Gastroesophageal sphincter (tissue), 4 donors: ENCODE data around the gene TMEM134. TPM values are rescaled to one million over a fixed set of nuclear protein-coding genes. Genes with fewer than 3 reads are reported as not detected.

Experiments used
- ATAC-seq: fragments of 150-250 bp; one replicate; pipeline ENCODE4 v1.9.1; 2016; ENCODE audit warnings: mild to moderate bottlenecking, moderate library complexity
- H3K27ac ChIP-seq, 4 donors: fragments of 200-600 bp; sonication (generic) in 3 of 4; 1 replicate in 3 of 4; 2 replicates in 1 of 4; pipeline ENCODE4 v1.5.1; 2016 to 2019
- H3K27me3 ChIP-seq: fragments of 200-600 bp; sonication (generic); one replicate; pipeline ENCODE4 v1.5.1; 2019
- H3K36me3 ChIP-seq, 2 donors: fragments of 200-600 bp; sonication (generic); one replicate each; pipeline ENCODE4 v1.5.1; 2019; ENCODE audit warnings: control low read depth in 1 of 2
- H3K4me1 ChIP-seq, 3 donors: fragments of 200-600 bp; sonication (generic); 1 replicate in 2 of 3; 2 replicates in 1 of 3; pipeline ENCODE4 v1.5.1; 2016 to 2019; ENCODE audit warnings: control low read depth in 2 of 3
- H3K4me3 ChIP-seq, 2 donors: fragments of 200-600 bp; sonication (generic); one replicate each; pipeline ENCODE4 v1.5.1; 2019; ENCODE audit warnings: mild to moderate bottlenecking in 1 of 2, moderate library complexity in 1 of 2
- H3K9me3 ChIP-seq, 3 donors: fragments of 200-600 bp; sonication (generic); one replicate each; pipeline ENCODE4 v1.5.1; 2017 to 2019; ENCODE audit warnings: control low read depth in 2 of 3
- EP300 ChIP-seq: sonication (generic); formaldehyde crosslinking; IDR thresholded peaks from one replicate; pipeline ENCODE4 v1.6.1; 2017; ENCODE audit warnings: antibody characterized with exemption, mild to moderate bottlenecking
- POLR2A ChIP-seq, 2 donors: fragments of 450-650 bp; IDR thresholded peaks; one replicate each; pipeline ENCODE4 v1.6.1; 2017; ENCODE audit warnings: antibody characterized with exemption in 2 of 2, mild to moderate bottlenecking in 2 of 2, moderate library complexity in 1 of 2
- POLR2AphosphoS5 ChIP-seq: sonication (generic); formaldehyde crosslinking; IDR thresholded peaks from one replicate; pipeline ENCODE4 v1.6.1; 2017; ENCODE audit warnings: antibody characterized with exemption
- WGBS, 2 donors: methylation state at CpG; one replicate each; pipeline ENCODE4 v1.1.5; 2018; ENCODE audit warnings: low coverage in 1 of 2; 5-methylcytosine and 5-hydroxymethylcytosine counted together
- total RNA-seq, 4 donors: library from RNA; depleted of rRNA; stranded (reverse); fragments of >200 nt; gene quantifications; one replicate each; pipeline ENCODE4 v1.1.0, GENCODE V29; 2016
- TF ChIP-seq, protein P1 (sequence below), 4 experiments: fragments of 200-600 bp in 2 of 4; fragments of 450-650 bp in 2 of 4; sonication (generic) in 1 of 4; IDR thresholded peaks; one replicate each; pipeline ENCODE4 v1.5.1; 2017 to 2019; ENCODE audit warnings: antibody characterized with exemption in 4 of 4, mild to moderate bottlenecking in 2 of 4, moderate library complexity in 2 of 4

Gene TMEM134
- total RNA-seq, 4 donors from 2014 or later: 22.2 to 35.2 (median 32.5) TPM

DNA sequence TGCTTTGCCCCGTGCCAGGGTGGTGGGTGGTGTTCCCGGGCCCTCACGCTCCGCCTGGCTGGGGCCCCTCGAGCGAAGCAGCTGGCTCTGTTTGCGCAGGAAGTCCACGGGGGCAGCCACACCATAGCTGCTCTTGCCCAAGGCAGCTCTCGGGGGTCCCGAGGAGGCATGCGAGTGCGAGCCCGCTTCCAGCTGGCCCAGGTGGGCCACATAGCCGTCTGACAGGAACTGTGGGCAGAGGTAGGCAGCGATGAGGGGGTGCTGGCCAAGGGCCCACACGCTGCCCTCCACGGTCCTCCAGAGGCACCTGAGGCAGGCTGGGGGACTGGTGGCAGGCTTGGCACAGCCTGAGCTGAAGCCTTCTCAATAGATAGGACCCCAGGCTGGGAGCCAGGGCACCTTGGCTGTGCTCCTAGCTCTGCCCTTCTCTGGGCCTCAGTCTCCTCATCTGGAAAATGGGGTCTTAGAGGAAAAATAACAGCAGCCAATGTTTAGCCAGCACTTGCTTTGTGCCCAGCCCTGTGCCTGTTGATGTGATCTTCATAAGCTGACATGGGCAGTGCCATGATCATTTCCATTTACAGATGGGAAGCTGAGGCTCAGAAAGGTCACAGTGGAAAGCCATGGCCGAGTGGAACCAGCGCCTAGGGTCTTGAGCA lies 23.1 kb upstream of the TMEM134 start:
- TF ChIP-seq POLR2A (IDR thresholded peaks at IDR 0.05) (no peak), EP300 (no peak), POLR2AphosphoS5 (no peak)
- TF ChIP-seq, protein P1, sequence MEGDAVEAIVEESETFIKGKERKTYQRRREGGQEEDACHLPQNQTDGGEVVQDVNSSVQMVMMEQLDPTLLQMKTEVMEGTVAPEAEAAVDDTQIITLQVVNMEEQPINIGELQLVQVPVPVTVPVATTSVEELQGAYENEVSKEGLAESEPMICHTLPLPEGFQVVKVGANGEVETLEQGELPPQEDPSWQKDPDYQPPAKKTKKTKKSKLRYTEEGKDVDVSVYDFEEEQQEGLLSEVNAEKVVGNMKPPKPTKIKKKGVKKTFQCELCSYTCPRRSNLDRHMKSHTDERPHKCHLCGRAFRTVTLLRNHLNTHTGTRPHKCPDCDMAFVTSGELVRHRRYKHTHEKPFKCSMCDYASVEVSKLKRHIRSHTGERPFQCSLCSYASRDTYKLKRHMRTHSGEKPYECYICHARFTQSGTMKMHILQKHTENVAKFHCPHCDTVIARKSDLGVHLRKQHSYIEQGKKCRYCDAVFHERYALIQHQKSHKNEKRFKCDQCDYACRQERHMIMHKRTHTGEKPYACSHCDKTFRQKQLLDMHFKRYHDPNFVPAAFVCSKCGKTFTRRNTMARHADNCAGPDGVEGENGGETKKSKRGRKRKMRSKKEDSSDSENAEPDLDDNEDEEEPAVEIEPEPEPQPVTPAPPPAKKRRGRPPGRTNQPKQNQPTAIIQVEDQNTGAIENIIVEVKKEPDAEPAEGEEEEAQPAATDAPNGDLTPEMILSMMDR (IDR thresholded peaks at IDR 0.05): no peak
- WGBS, 2 donors: 75% methylated on average over 2 of the region's 19 CpGs; no CpG with 5 or more reads in 1 of the 2 donors
- no peak for ATAC-seq
- Histone ChIP-seq H3K27me3 (no peaks in the 10 kb centered on the region), H3K27ac (peak overlapping the region in 2 of 4 donors; percentile 4 to 55), H3K9me3 (no peaks in the 10 kb centered on the region), H3K4me3 (no peak overlapping the region), H3K36me3 (peaks cover 0 to 93% of the 10 kb centered on the region in 2 donors), H3K4me1 (peaks cover 0 to 20% (median 0%) of the 10 kb centered on the region in 3 donors)

DNA sequence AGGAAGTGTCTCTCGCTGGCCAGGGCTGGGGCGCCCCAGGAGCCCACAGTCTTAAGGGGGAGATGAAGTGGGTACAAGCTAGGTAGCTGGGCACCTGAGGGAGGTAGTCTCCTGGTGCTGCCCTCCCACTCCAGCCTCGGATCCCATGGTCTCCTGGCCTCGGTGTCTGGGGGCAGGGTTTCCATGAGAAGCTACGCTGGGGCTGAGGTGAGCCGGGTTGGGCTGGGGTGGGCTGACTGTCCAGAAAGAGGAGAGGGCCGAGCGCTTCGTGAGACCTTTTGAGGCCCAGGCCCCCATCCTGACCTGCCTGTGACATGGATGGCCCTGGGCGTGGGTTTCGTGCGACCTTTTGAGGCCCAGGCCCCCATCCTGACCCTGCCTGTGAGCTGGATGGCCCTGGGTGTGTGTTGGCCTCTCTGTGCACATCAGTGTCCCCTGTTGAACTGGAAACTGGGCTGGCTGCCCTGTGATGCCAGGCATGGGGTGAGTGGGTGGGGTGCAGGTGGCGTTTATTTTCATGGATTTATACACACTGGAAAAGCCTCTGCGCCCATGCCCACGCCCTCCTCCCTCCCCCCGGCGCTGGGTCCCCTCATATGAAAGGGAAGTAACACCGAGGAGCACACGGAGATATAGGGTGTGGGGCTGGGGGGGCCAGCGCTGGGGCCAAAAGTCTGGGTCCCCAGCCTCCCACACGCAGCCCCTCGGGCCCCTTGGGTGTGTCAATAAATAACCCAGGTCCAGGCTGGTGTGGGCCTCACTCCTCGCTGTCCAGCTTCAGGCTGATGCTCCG lies 22.4 kb upstream of the TMEM134 start:
- ATAC-seq: no peak
- Histone ChIP-seq H3K4me3 (no peak overlapping the region), H3K27ac (peak overlapping the region in 2 of 4 donors; percentile 13 to 55), H3K36me3 (peaks cover 0 to 97% of the 10 kb centered on the region in 2 donors), H3K4me1 (peaks cover 0 to 21% (median 0%) of the 10 kb centered on the region in 3 donors), H3K9me3 (no peaks in the 10 kb centered on the region), H3K27me3 (no peaks in the 10 kb centered on the region)
- TF ChIP-seq POLR2A (IDR thresholded peaks at IDR 0.05) (no peak), EP300 (no peak), POLR2AphosphoS5 (no peak)
- TF ChIP-seq, protein P1 (IDR thresholded peaks at IDR 0.05): no peak
- no CpG with 5 or more reads among the region's 24 CpGs for WGBS, 2 donors

DNA sequence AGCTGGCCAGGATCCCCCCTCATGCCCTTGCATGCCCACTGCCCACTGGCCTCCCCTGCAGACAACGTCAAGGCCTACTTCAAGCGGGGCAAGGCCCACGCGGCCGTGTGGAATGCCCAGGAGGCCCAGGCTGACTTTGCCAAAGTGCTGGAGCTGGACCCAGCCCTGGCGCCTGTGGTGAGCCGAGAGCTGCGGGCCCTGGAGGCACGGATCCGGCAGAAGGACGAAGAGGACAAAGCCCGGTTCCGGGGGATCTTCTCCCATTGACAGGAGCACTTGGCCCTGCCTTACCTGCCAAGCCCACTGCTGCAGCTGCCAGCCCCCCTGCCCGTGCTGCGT lies 21.6 kb upstream of the TMEM134 start:
- no CpG with 5 or more reads among the region's 15 CpGs for WGBS, 2 donors
- Histone ChIP-seq H3K9me3 (no peaks in the 10 kb centered on the region), H3K4me3 (no peak overlapping the region), H3K27ac (peak overlapping the region in 3 of 4 donors; percentile 13 to 55 (median 37)), H3K36me3 (peaks cover 0 to 90% of the 10 kb centered on the region in 2 donors), H3K4me1 (peaks cover 0 to 29% (median 0%) of the 10 kb centered on the region in 3 donors), H3K27me3 (no peaks in the 10 kb centered on the region)
- no peak for ATAC-seq
- TF ChIP-seq POLR2AphosphoS5 (no peak), EP300 (no peak), POLR2A (IDR thresholded peaks at IDR 0.05) (no peak)
- TF ChIP-seq, protein P1 (IDR thresholded peaks at IDR 0.05): no peak

GRCh38 chr11:67489885-67490726 lies 21.1 kb upstream of the TMEM134 start:
- H3K9me3 ChIP-seq: no peaks in the 10 kb centered on the region
- H3K27me3 ChIP-seq: no peaks in the 10 kb centered on the region
- no peak overlapping the region for H3K4me3 ChIP-seq
- no peak for ATAC-seq
- WGBS, 2 donors: 40 to 92% methylated on average over 1 to 4 of the region's 23 CpGs
- peaks cover 0 to 35% (median under 1%) of the 10 kb centered on the region in 3 donors for H3K4me1 ChIP-seq
- H3K27ac ChIP-seq: peak overlapping the region in 3 of 4 donors; percentile 13 to 55 (median 37)
- H3K36me3 ChIP-seq: peaks cover 0 to 84% of the 10 kb centered on the region in 2 donors
- TF ChIP-seq, protein P1 (IDR thresholded peaks at IDR 0.05): no peak
- TF ChIP-seq POLR2A (IDR thresholded peaks at IDR 0.05) (no peak), POLR2AphosphoS5 (no peak), EP300 (no peak)
